IMR-90 (cell line): ENCODE data around the gene ADGRF1. TPM values are rescaled to one million over a fixed set of nuclear protein-coding genes. Genes with fewer than 3 reads are reported as not detected.

Experiments
- ATAC-seq: fragments of 200-7000 bp; cut with Tn5 transposase; 2 replicates; pipeline ENCODE4 v1.9.1; 2020; ENCODE audit warnings: low read depth, mild to moderate bottlenecking, moderate library complexity
- BruUV-seq: library from RNA; stranded (reverse); fragments of 400-500 nt; replicated peaks from 2 replicates; lab custom pipeline; 2021; lab: Mats Ljungman, UMichigan
- CTCF ChIA-PET: fragments of 300-600 bp; formaldehyde crosslinking; extraction: SDS; loops from one replicate; lab custom pipeline; 2021; ENCODE audit warnings: antibody characterized with exemption; lab: Yijun Ruan, JAX
- POLR2A ChIA-PET: fragments of 300-600 bp; sonication (Branson Sonifier 250); formaldehyde crosslinking; loops from one replicate; lab custom pipeline; 2022; ENCODE audit warnings: antibody characterized with exemption; ENCODE audit not compliant: unreplicated experiment; lab: Charles Lee
- DNase-seq: peaks from one replicate; pipeline ENCODE4 v3.0.0; 2013
- H2AFZ ChIP-seq: replicated peaks from 2 replicates; pipeline ENCODE3; 2013; ENCODE audit warnings: low read length, mild to moderate bottlenecking; ENCODE audit not compliant: poor library complexity
- H2AK5ac ChIP-seq: 2 replicates; pipeline ENCODE4 v1.6.1; 2013; ENCODE audit warnings: low read depth, low read length, inconsistent platforms
- H2AK9ac ChIP-seq: replicated peaks from 2 replicates; pipeline ENCODE3; 2013; ENCODE audit warnings: mild to moderate bottlenecking, low read depth, low read length, moderate library complexity; ENCODE audit not compliant: poor library complexity
- H2BK120ac ChIP-seq: 2 replicates; pipeline ENCODE4 v1.6.1; 2013; ENCODE audit warnings: low read depth, low read length, inconsistent platforms
- H2BK15ac ChIP-seq: 3 replicates; pipeline ENCODE4 v1.6.1; 2013; ENCODE audit warnings: low read depth, low read length, inconsistent platforms
- H2BK20ac ChIP-seq: 2 replicates; pipeline ENCODE4 v1.6.1; 2013; ENCODE audit warnings: low read depth, mild to moderate bottlenecking, inconsistent platforms, low read length, moderate library complexity
- H2BK5ac ChIP-seq: 2 replicates; pipeline ENCODE4 v1.6.1; 2013; ENCODE audit warnings: mild to moderate bottlenecking, low read depth, low read length, inconsistent platforms; ENCODE audit not compliant: poor library complexity, severe bottlenecking
- H3K14ac ChIP-seq: replicated peaks from 2 replicates; pipeline ENCODE4 v1.6.1; 2013; ENCODE audit warnings: low read depth, low read length, inconsistent platforms
- H3K18ac ChIP-seq: 2 replicates; pipeline ENCODE4 v1.6.1; 2013; ENCODE audit warnings: low read depth, low read length, control low read depth
- H3K23ac ChIP-seq: 2 replicates; pipeline ENCODE4 v1.6.1; 2013; ENCODE audit warnings: low read depth, low read length, inconsistent platforms
- H3K27ac ChIP-seq: 2 replicates; pipeline ENCODE4 v1.5.1; 2013; ENCODE audit warnings: mild to moderate bottlenecking, control low read depth, low read length; ENCODE audit not compliant: insufficient read depth
- H3K27me3 ChIP-seq: 2 replicates; pipeline ENCODE4 v1.6.1; 2013; ENCODE audit warnings: low read length; ENCODE audit not compliant: control insufficient read depth, insufficient read depth
- H3K36me3 ChIP-seq: 2 replicates; pipeline ENCODE4 v1.6.1; 2013; ENCODE audit warnings: low read length, mixed read lengths; ENCODE audit not compliant: control insufficient read depth, insufficient read depth
- H3K4ac ChIP-seq: 2 replicates; pipeline ENCODE4 v1.6.1; 2013; ENCODE audit warnings: low read depth, low read length, inconsistent platforms
- H3K4me1 ChIP-seq: 2 replicates; pipeline ENCODE4 v1.6.1; 2013; ENCODE audit warnings: low read length, mixed read lengths; ENCODE audit not compliant: control insufficient read depth, insufficient read depth
- H3K4me2 ChIP-seq: 2 replicates; pipeline ENCODE4 v1.6.1; 2013; ENCODE audit warnings: low read depth, mild to moderate bottlenecking, control low read depth, low read length, moderate library complexity
- H3K4me3 ChIP-seq: 2 replicates; pipeline ENCODE4 v1.5.1; 2013; ENCODE audit warnings: low read depth, mild to moderate bottlenecking, control low read depth, low read length, moderate library complexity; ENCODE audit not compliant: insufficient read depth
- H3K56ac ChIP-seq: 2 replicates; pipeline ENCODE4 v1.6.1; 2013; ENCODE audit warnings: low read length, inconsistent platforms; ENCODE audit not compliant: insufficient read depth; ENCODE audit errors: extremely low read depth
- H3K79me1 ChIP-seq, 2 experiments: 2 replicates each; pipeline ENCODE4 v1.6.1; 2013; ENCODE audit warnings: low read length in 2 of 2, inconsistent platforms in 1 of 2, low read depth in 1 of 2
- H3K9ac ChIP-seq: 2 replicates; pipeline ENCODE4 v1.6.1; 2013; ENCODE audit warnings: low read depth, low read length, control low read depth
- H3K9me1 ChIP-seq: 2 replicates; pipeline ENCODE4 v1.6.1; 2013; ENCODE audit warnings: low read length, inconsistent platforms; ENCODE audit not compliant: insufficient read depth
- H3K9me3 ChIP-seq: 2 replicates; pipeline ENCODE4 v1.6.1; 2013; ENCODE audit warnings: low read length; ENCODE audit not compliant: control insufficient read depth, insufficient read depth
- H4K20me1 ChIP-seq: 2 replicates; pipeline ENCODE4 v1.6.1; 2013; ENCODE audit warnings: low read length, inconsistent platforms; ENCODE audit not compliant: insufficient read depth
- H4K5ac ChIP-seq: 2 replicates; pipeline ENCODE4 v1.6.1; 2013; ENCODE audit warnings: mild to moderate bottlenecking, low read depth, low read length, control low read depth
- H4K8ac ChIP-seq, 2 experiments: 2 replicates each; pipeline ENCODE4 v1.6.1; 2013; ENCODE audit warnings: low read depth in 2 of 2, low read length in 2 of 2, control low read depth in 1 of 2, inconsistent platforms in 1 of 2
- H4K91ac ChIP-seq: 2 replicates; pipeline ENCODE4 v1.6.1; 2013; ENCODE audit warnings: low read depth, low read length, inconsistent platforms; ENCODE audit not compliant: insufficient read depth
- CEBPB ChIP-seq: IDR thresholded peaks from 2 replicates; pipeline ENCODE4 v1.6.1; 2012; ENCODE audit warnings: low read depth, low read length, improper control_type of control experiment
- CHD1 ChIP-seq: IDR thresholded peaks from 2 replicates; pipeline ENCODE4 v1.6.1; 2012; ENCODE audit warnings: low read depth, low read length, improper control_type of control experiment
- CTCF ChIP-seq: conservative IDR thresholded peaks from 2 replicates; pipeline ENCODE4 v1.5.1; 2012; ENCODE audit warnings: mild to moderate bottlenecking, low read depth, low read length, improper control_type of control experiment
- MAFK ChIP-seq: IDR thresholded peaks from 2 replicates; pipeline ENCODE4 v1.6.1; 2012; ENCODE audit warnings: low read depth, low read length, improper control_type of control experiment
- MAZ ChIP-seq: IDR thresholded peaks from 2 replicates; pipeline ENCODE4 v1.6.1; 2012; ENCODE audit warnings: low read depth, mild to moderate bottlenecking, low read length, improper control_type of control experiment, moderate library complexity, borderline replicate concordance
- POLR2A ChIP-seq: IDR thresholded peaks from 2 replicates; pipeline ENCODE4 v1.6.1; 2012; ENCODE audit warnings: mild to moderate bottlenecking, low read depth, low read length
- RFX5 ChIP-seq: IDR thresholded peaks from 2 replicates; pipeline ENCODE4 v1.8.0; 2012; ENCODE audit warnings: low read depth, mild to moderate bottlenecking, low read length, moderate library complexity
- SMC3 ChIP-seq: fragments of 150-350 bp; IDR thresholded peaks from 2 replicates; pipeline ENCODE4 v1.6.1; 2016; ENCODE audit warnings: low read depth, mild to moderate bottlenecking, antibody characterized with exemption, low read length, moderate library complexity
- USF2 ChIP-seq: fragments of 150-350 bp; IDR thresholded peaks from 2 replicates; pipeline ENCODE4 v1.6.1; 2017; ENCODE audit warnings: mild to moderate bottlenecking, antibody characterized with exemption, low read length, low read depth
- dilution Hi-C: fragments of 300-500 bp; cut with HindIII; formaldehyde crosslinking; loops from one replicate; pipeline ENCODE4 v1.14.3; 2018; ENCODE audit warnings: low sequenced_read_pairs; ENCODE audit not compliant: unreplicated experiment
- in situ Hi-C: fragments of 300-500 bp; cut with MboI; formaldehyde crosslinking; loops from 3 replicates; pipeline ENCODE4 v1.14.3; 2019; ENCODE audit warnings: low sequenced_read_pairs, inconsistent platforms, mixed read lengths
- intact Hi-C: fragments of 100-400 bp; cut with micrococcal nuclease; formaldehyde crosslinking; loops from 2 replicates; pipeline ENCODE4 v1.10.0; 2022
- polyA plus RNA-seq, 3 experiments: library from polyadenylated mRNA; depleted of rRNA; stranded (reverse); fragments of >200 nt; gene quantifications; 2 replicates each; pipeline ENCODE4 v1.2.3, GENCODE V29; 2012; ENCODE audit warnings: low replicate concordance in 1 of 3
- total RNA-seq: library from RNA; depleted of rRNA; stranded (reverse); fragments of >200 nt; gene quantifications from 2 replicates; pipeline ENCODE4 v1.2.3, GENCODE V29; 2012

Gene ADGRF1
- total and polyA plus RNA-seq, 2 of the 4 experiments (the other 2 are of a cell fraction), result not detected

- no peaks in the 10 kb centered on the region for H3K9me3 ChIP-seq
- no peak overlapping the region for H2BK5ac ChIP-seq
- no peak overlapping the region for H3K4me3 ChIP-seq
- ChIA-PET POLR2A (no interaction called here), CTCF (no interaction called here)
- no peak overlapping the region for H2AK5ac ChIP-seq
- no peaks in the 10 kb centered on the region for H3K27me3 ChIP-seq
- no peak overlapping the region for H3K56ac ChIP-seq
- ATAC-seq (no peak), DNase-seq (no peak)
- no peak overlapping the region for H3K4ac ChIP-seq
- no TSS peak for BruUV-seq
- no peak overlapping the region for H4K8ac ChIP-seq
- H3K9me1 ChIP-seq, result no peaks in the 10 kb centered on the region
- no peaks in the 10 kb centered on the region for H3K79me1 ChIP-seq
- no peak overlapping the region for H2BK15ac ChIP-seq
- dilution Hi-C loops (no loop called here), in situ Hi-C loops (no loop called here), intact Hi-C loops (no loop called here)
- no peak overlapping the region for H2AK9ac ChIP-seq
- TF ChIP-seq RFX5 (no peak), MAFK (no peak), CHD1 (no peak), SMC3 (no peak), USF2 (no peak), POLR2A (no peak), MAZ (no peak), CTCF (no peak), CEBPB (no peak)
- no peak overlapping the region for H3K14ac ChIP-seq
- no peak overlapping the region for H3K27ac ChIP-seq
- H3K36me3 ChIP-seq, result no peaks in the 10 kb centered on the region
- H4K5ac ChIP-seq, result no peak overlapping the region
- no peak overlapping the region for H4K91ac ChIP-seq
- no peaks in the 10 kb centered on the region for H4K20me1 ChIP-seq
- H3K23ac ChIP-seq, result no peak overlapping the region
- H2BK120ac ChIP-seq, result no peak overlapping the region
- no peak overlapping the region for H2AFZ ChIP-seq
- H3K4me1 ChIP-seq, result no peaks in the 10 kb centered on the region
- H3K4me2 ChIP-seq, result no peak overlapping the region
- H2BK20ac ChIP-seq, result no peak overlapping the region
- no peak overlapping the region for H3K18ac ChIP-seq
- no peak overlapping the region for H3K9ac ChIP-seq
These were observed 59.1 kb downstream of the ADGRF1 start for GRCh38 chr6:46983007-46983411.
